Right renal pelvis (tissue), 4 donors: Measurements from ENCODE around the gene RALGDS. TPM values are rescaled to one million over a fixed set of nuclear protein-coding genes. Genes with fewer than 3 reads are reported as not detected.

Experiments used
- DNase-seq, 4 donors: peaks; one replicate each; pipeline ENCODE4 v3.0.0-alpha.2; 2013; ENCODE audit warnings: low read depth in 4 of 4, low spot score in 3 of 4, missing footprints in 1 of 4
- polyA plus RNA-seq, 4 donors: library from polyadenylated mRNA; unstranded; fragments of 120-200 nt; gene quantifications; one replicate each; pipeline ENCODE4 v1.2.1, GENCODE V29; 2013; ENCODE audit not compliant: insufficient read length in 4 of 4

The RALGDS gene
- polyA plus RNA-seq, 4 donors: 32.8 to 36.3 (median 33.6) TPM

- no peak for DNase-seq
Observed at GRCh38 chr9:133057553-133057952, 63.5 kb downstream of the RALGDS start.

GRCh38 chr9:133057006-133057405 is 64.0 kb downstream of the RALGDS start:
- DNase-seq: no peak

GRCh38 chr9:133056533-133056932 is 64.5 kb downstream of the RALGDS start:
- DNase-seq: no peak

- no peak for DNase-seq
Observed at GRCh38 chr9:133055788-133056420, 65.1 kb downstream of the RALGDS start.

GRCh38 chr9:133054966-133055365 is 66.1 kb downstream of the RALGDS start:
- no peak for DNase-seq

- DNase-seq: no peak
Observed at GRCh38 chr9:133054194-133054890, 66.7 kb downstream of the RALGDS start.

- DNase-seq: no peak
Observed at GRCh38 chr9:133051966-133052539, 69.0 kb downstream of the RALGDS start.

- no peak for DNase-seq
Observed at GRCh38 chr9:133051281-133051900, 69.6 kb downstream of the RALGDS start.

- no peak for DNase-seq
Observed at GRCh38 chr9:133050781-133051180, 70.3 kb downstream of the RALGDS start.

GRCh38 chr9:133050142-133050541 is 70.9 kb downstream of the RALGDS start:
- DNase-seq: no peak

- DNase-seq: no peak
Observed at GRCh38 chr9:133049043-133049442, 72.0 kb downstream of the RALGDS start.

GRCh38 chr9:133048595-133048994 is 72.4 kb downstream of the RALGDS start:
- DNase-seq: no peak

Other genes starting within 250 kb of the RALGDS start
- 1 to 10 TPM; 3.2 to 4.4 (median 4.1) TPM for gene AK8, start 243.0 kb downstream of the RALGDS start, polyA plus RNA-seq
- gene SPACA9, start 242.3 kb downstream of the RALGDS start, polyA plus RNA-seq: 10 to 100 TPM in 2 of 4 donors, 1 to 10 TPM in 2; 8.7 to 10.8 (median 10.1) TPM
- 10 to 100 TPM; 35.1 to 48.9 (median 39.6) TPM for gene TSC1, start 176.6 kb downstream of the RALGDS start, polyA plus RNA-seq
- 1 to 10 TPM in 1 of 4 donors, under 1 TPM in 3; 0.57 to 2.1 (median 0.71) TPM for gene GFI1B, start 142.5 kb downstream of the RALGDS start, polyA plus RNA-seq
- gene GTF3C5, start 90.2 kb downstream of the RALGDS start, polyA plus RNA-seq: 10 to 100 TPM; 62.5 to 69.0 (median 68.7) TPM
- 1 to 10 TPM; 3.3 to 5.4 (median 4.6) TPM for gene CEL, start 59.3 kb downstream of the RALGDS start, polyA plus RNA-seq
- gene GBGT1, start 42.7 kb upstream of the RALGDS start, polyA plus RNA-seq: 1 to 10 TPM; 1.8 to 3.3 (median 2.4) TPM
- gene OBP2B, start 88.0 kb upstream of the RALGDS start, polyA plus RNA-seq: under 1 TPM in 1 of 4 donors, not detected in 3; 0.30 TPM
- 10 to 100 TPM in 3 of 4 donors, 1 to 10 TPM in 1; 9.8 to 30.9 (median 24.8) TPM for gene ABO, start 154.0 kb upstream of the RALGDS start, polyA plus RNA-seq
- gene SURF6, start 214.9 kb upstream of the RALGDS start, polyA plus RNA-seq: 10 to 100 TPM; 25.0 to 32.0 (median 28.4) TPM
- 10 to 100 TPM; 25.1 to 32.8 (median 26.8) TPM for gene MED22, start 226.9 kb upstream of the RALGDS start, polyA plus RNA-seq
- gene RPL7A, start 227.0 kb upstream of the RALGDS start, polyA plus RNA-seq: 1,000 to 10,000 TPM; 2,356 to 2,677 (median 2,609) TPM
- 10 to 100 TPM; 33.8 to 53.0 (median 42.4) TPM for gene SURF1, start 235.2 kb upstream of the RALGDS start, polyA plus RNA-seq
- gene SURF2, start 235.3 kb upstream of the RALGDS start, polyA plus RNA-seq: 10 to 100 TPM; 19.5 to 28.5 (median 22.8) TPM